HepG2 (cell line): ENCODE results near the gene CARS1. TPM values are rescaled to one million over a fixed set of nuclear protein-coding genes. Genes with fewer than 3 reads are reported as not detected.

Source experiments
- AHR ChIP-seq: IDR thresholded peaks from 2 replicates; pipeline ENCODE4 v1.6.1; 2018; ENCODE audit warnings: missing genetic modification reagents, missing compliant biosample characterization
- ARID2 ChIP-seq: sonication (generic); formaldehyde crosslinking; IDR thresholded peaks from 2 replicates; pipeline ENCODE4 v1.8.1; 2022; ENCODE audit warnings: mild to moderate bottlenecking, missing genetic modification reagents, borderline replicate concordance
- CAMTA2 ChIP-seq: sonication (generic); formaldehyde crosslinking; IDR thresholded peaks from 2 replicates; pipeline ENCODE4 v1.4.0; 2020; ENCODE audit warnings: mild to moderate bottlenecking, missing genetic modification reagents, borderline replicate concordance
- CHD2 ChIP-seq: IDR thresholded peaks from 2 replicates; pipeline ENCODE4 v1.6.1; 2011; ENCODE audit warnings: low read depth, low read length, improper control_type of control experiment
- GATAD1 ChIP-seq: IDR thresholded peaks from 2 replicates; pipeline ENCODE4 v1.6.1; 2016; ENCODE audit warnings: missing genetic modification reagents, missing compliant biosample characterization
- GPN1 ChIP-seq: sonication (generic); formaldehyde crosslinking; IDR thresholded peaks from 2 replicates; pipeline ENCODE4 v1.5.1; 2020; ENCODE audit warnings: missing genetic modification reagents, borderline replicate concordance
- JUNB ChIP-seq: sonication (generic); formaldehyde crosslinking; IDR thresholded peaks from 2 replicates; pipeline ENCODE4 v1.8.0; 2022; ENCODE audit warnings: missing genetic modification reagents, mild to moderate bottlenecking, borderline replicate concordance
- MXI1 ChIP-seq: IDR thresholded peaks from 3 replicates; pipeline ENCODE4 v1.6.1; 2012; ENCODE audit warnings: low read depth, low read length, inconsistent platforms, borderline replicate concordance
- MYNN ChIP-seq: sonication (generic); formaldehyde crosslinking; IDR thresholded peaks from 2 replicates; pipeline ENCODE4 v1.4.0; 2020; ENCODE audit warnings: mild to moderate bottlenecking, low read depth, missing genetic modification reagents
- PHF20 ChIP-seq: sonication (generic); formaldehyde crosslinking; IDR thresholded peaks from 2 replicates; pipeline ENCODE4 v1.5.0; 2020; ENCODE audit warnings: mild to moderate bottlenecking, missing genetic modification reagents
- U2AF1 ChIP-seq: fragments of 200-400 bp; formaldehyde crosslinking; optimal IDR thresholded peaks from 2 replicates; pipeline ENCODE3; 2017; ENCODE audit warnings: mild to moderate bottlenecking, low read depth, low read length
- YEATS2 ChIP-seq: sonication (generic); formaldehyde crosslinking; IDR thresholded peaks from 2 replicates; pipeline ENCODE4 v1.4.0; 2020; ENCODE audit warnings: missing genetic modification reagents, borderline replicate concordance
- ZNF12 ChIP-seq: sonication (generic); formaldehyde crosslinking; IDR thresholded peaks from 2 replicates; pipeline ENCODE4 v1.5.0; 2020; ENCODE audit warnings: missing genetic modification reagents
- ZNF225 ChIP-seq: sonication (generic); formaldehyde crosslinking; IDR thresholded peaks from 2 replicates; pipeline ENCODE4 v1.4.0; 2020; ENCODE audit warnings: mild to moderate bottlenecking, missing genetic modification reagents
- ZNF256 ChIP-seq: sonication (generic); formaldehyde crosslinking; conservative IDR thresholded peaks from 2 replicates; pipeline ENCODE4 v1.4.0; 2020; ENCODE audit warnings: missing genetic modification reagents
- ZNF720 ChIP-seq: sonication (generic); formaldehyde crosslinking; IDR thresholded peaks from 2 replicates; pipeline ENCODE4 v1.4.0; 2020; ENCODE audit warnings: missing genetic modification reagents
- ZNF772 ChIP-seq: sonication (generic); formaldehyde crosslinking; IDR thresholded peaks from 2 replicates; pipeline ENCODE4 v1.5.0; 2020; ENCODE audit warnings: mild to moderate bottlenecking, missing genetic modification reagents
- ZNF891 ChIP-seq: sonication (generic); formaldehyde crosslinking; IDR thresholded peaks from 2 replicates; pipeline ENCODE4 v1.5.0; 2020; ENCODE audit warnings: mild to moderate bottlenecking, missing genetic modification reagents
- polyA plus RNA-seq, 8 experiments: library from polyadenylated mRNA; depleted of rRNA in 3 of 8; stranded (reverse) in 7 of 8; unstranded in 1 of 8; fragments of >200 nt; fragmentation: Illumina TruSeq in 4 of 8; extraction: Trizol in 4 of 8; gene quantifications; 2 replicates each; pipeline versions ENCODE4 v1.2.1 to v1.2.3, GENCODE V29; 2011 to 2016; ENCODE audit warnings: low read depth in 4 of 8, missing spikeins in 1 of 8, mixed read lengths in 1 of 8; ENCODE audit not compliant: insufficient read depth in 1 of 8
- total RNA-seq, 5 experiments: library from RNA; depleted of rRNA; stranded (reverse); fragments of >200 nt; fragmentation: Illumina TruSeq; extraction: Trizol; gene quantifications; 2 replicates each; pipeline ENCODE4 v1.2.3, GENCODE V29; 2016; ENCODE audit warnings: low read depth in 1 of 5
- TF ChIP-seq, protein P1 (sequence below): sonication (generic); formaldehyde crosslinking; IDR thresholded peaks from 2 replicates; pipeline ENCODE4 v1.4.0; 2020; ENCODE audit warnings: missing genetic modification reagents
- TF ChIP-seq, protein P2 (sequence below): sonication (generic); formaldehyde crosslinking; IDR thresholded peaks from 2 replicates; pipeline ENCODE4 v1.5.0; 2020; ENCODE audit warnings: mild to moderate bottlenecking, missing genetic modification reagents, moderate library complexity
- TF ChIP-seq, protein P3 (sequence below), 2 experiments: sonication (generic) in 1 of 2; formaldehyde crosslinking in 1 of 2; IDR thresholded peaks; 2 replicates each; pipeline versions ENCODE4 v1.4.0 to v1.6.1; 2018 to 2020; ENCODE audit warnings: missing genetic modification reagents in 2 of 2, borderline replicate concordance in 1 of 2, low read depth in 1 of 2, mild to moderate bottlenecking in 1 of 2, missing biosample characterization in 1 of 2
- TF ChIP-seq, protein P4 (sequence below): IDR thresholded peaks from 2 replicates; pipeline ENCODE4 v1.6.1; 2016; ENCODE audit warnings: low read depth, borderline replicate concordance

Gene CARS1
- total and polyA plus RNA-seq, 2 of the 13 experiments (the other 11 are each of a cell fraction or from before 2014, with no cell fraction given) = 33.8 to 47.0 TPM

DNA sequence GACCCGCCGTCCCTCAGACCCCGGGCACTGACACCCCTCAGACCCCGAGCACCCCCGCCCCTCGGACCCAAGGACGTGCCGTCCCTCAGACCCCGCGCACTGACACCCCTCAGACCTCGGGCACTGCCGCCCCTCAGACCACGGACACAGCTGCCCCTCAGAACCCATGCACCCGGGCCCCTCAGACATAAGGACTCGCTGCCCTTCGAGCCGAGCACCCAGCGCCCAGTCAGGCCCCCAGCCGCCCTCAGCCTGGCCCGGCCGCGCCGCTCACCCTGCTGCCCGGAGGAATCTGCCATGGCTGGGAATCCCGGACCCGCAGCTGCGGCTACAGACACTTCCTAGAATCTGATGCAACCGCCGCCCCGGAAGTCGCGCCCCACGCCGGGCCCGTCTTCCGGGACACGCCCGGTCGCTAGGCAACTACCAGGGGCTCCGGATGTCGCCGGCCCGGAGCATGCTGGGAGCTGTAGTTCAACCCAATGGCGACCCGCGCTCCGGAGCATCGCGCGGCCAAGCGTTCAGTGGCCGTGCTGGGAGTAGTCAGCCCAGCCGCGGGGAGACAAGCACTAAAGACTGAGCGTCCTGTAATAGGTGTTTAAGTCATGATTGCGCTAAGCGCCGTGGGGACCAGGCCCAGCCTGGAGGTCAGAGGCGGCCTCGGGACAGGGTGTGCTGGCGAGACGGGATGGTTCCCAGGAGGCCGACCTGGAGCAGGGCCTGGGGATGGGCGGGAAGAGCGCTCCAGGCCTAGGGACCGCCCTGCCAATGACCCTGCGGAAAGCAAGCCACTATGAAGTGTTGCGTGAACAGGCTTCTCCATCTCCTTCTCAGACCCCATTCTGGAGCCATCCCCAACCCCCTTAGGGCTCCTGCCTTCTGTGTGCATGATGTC is at the start of gene CARS1 (continued):
- TF ChIP-seq, protein P1, sequence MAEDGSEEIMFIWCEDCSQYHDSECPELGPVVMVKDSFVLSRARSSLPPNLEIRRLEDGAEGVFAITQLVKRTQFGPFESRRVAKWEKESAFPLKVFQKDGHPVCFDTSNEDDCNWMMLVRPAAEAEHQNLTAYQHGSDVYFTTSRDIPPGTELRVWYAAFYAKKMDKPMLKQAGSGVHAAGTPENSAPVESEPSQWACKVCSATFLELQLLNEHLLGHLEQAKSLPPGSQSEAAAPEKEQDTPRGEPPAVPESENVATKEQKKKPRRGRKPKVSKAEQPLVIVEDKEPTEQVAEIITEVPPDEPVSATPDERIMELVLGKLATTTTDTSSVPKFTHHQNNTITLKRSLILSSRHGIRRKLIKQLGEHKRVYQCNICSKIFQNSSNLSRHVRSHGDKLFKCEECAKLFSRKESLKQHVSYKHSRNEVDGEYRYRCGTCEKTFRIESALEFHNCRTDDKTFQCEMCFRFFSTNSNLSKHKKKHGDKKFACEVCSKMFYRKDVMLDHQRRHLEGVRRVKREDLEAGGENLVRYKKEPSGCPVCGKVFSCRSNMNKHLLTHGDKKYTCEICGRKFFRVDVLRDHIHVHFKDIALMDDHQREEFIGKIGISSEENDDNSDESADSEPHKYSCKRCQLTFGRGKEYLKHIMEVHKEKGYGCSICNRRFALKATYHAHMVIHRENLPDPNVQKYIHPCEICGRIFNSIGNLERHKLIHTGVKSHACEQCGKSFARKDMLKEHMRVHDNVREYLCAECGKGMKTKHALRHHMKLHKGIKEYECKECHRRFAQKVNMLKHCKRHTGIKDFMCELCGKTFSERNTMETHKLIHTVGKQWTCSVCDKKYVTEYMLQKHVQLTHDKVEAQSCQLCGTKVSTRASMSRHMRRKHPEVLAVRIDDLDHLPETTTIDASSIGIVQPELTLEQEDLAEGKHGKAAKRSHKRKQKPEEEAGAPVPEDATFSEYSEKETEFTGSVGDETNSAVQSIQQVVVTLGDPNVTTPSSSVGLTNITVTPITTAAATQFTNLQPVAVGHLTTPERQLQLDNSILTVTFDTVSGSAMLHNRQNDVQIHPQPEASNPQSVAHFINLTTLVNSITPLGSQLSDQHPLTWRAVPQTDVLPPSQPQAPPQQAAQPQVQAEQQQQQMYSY (CRISPR knock-in tag) = no peak
- TF ChIP-seq ZNF720 (CRISPR knock-in tag) = no peak
- TF ChIP-seq, protein P2, sequence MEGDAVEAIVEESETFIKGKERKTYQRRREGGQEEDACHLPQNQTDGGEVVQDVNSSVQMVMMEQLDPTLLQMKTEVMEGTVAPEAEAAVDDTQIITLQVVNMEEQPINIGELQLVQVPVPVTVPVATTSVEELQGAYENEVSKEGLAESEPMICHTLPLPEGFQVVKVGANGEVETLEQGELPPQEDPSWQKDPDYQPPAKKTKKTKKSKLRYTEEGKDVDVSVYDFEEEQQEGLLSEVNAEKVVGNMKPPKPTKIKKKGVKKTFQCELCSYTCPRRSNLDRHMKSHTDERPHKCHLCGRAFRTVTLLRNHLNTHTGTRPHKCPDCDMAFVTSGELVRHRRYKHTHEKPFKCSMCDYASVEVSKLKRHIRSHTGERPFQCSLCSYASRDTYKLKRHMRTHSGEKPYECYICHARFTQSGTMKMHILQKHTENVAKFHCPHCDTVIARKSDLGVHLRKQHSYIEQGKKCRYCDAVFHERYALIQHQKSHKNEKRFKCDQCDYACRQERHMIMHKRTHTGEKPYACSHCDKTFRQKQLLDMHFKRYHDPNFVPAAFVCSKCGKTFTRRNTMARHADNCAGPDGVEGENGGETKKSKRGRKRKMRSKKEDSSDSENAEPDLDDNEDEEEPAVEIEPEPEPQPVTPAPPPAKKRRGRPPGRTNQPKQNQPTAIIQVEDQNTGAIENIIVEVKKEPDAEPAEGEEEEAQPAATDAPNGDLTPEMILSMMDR (CRISPR knock-in tag) = no peak; the same call in 1 of the 2 replicates
- TF ChIP-seq ZNF772 (CRISPR knock-in tag) = peak; percentile 85
- no peak for TF ChIP-seq ZNF225 (CRISPR knock-in tag)
- TF ChIP-seq MXI1 = peak; percentile 97; the same call in 2 of the 3 replicates
- peak; percentile 84; the same call in 1 of the 2 replicates for TF ChIP-seq ZNF891 (CRISPR knock-in tag)
- TF ChIP-seq, protein P3, sequence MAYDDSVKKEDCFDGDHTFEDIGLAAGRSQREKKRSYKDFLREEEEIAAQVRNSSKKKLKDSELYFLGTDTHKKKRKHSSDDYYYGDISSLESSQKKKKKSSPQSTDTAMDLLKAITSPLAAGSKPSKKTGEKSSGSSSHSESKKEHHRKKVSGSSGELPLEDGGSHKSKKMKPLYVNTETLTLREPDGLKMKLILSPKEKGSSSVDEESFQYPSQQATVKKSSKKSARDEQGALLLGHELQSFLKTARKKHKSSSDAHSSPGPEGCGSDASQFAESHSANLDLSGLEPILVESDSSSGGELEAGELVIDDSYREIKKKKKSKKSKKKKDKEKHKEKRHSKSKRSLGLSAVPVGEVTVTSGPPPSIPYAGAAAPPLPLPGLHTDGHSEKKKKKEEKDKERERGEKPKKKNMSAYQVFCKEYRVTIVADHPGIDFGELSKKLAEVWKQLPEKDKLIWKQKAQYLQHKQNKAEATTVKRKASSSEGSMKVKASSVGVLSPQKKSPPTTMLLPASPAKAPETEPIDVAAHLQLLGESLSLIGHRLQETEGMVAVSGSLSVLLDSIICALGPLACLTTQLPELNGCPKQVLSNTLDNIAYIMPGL (CRISPR knock-in tag; IDR thresholded peaks at IDR 0.05; ENCODE audit: borderline replicate concordance in 1 of 2, low read depth in 1 of 2) = peak; percentile 53 to 73; a peak in 2 of 4 replicates
- 0 out of 2 replicates have a peak, but pooled peaks have one; percentile 44 for TF ChIP-seq ARID2 (CRISPR knock-in tag)
- TF ChIP-seq, protein P4, sequence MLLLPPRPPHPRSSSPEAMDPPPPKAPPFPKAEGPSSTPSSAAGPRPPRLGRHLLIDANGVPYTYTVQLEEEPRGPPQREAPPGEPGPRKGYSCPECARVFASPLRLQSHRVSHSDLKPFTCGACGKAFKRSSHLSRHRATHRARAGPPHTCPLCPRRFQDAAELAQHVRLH (CRISPR knock-in tag) = no peak; the same call in 1 of the 2 replicates
- no peak for TF ChIP-seq GPN1 (CRISPR knock-in tag)
- no peak for TF ChIP-seq U2AF1
- peak; percentile 71 for TF ChIP-seq YEATS2 (CRISPR knock-in tag)
- TF ChIP-seq ZNF12 (CRISPR knock-in tag) = no peak
- peak; percentile 70; the same call in 1 of the 2 replicates for TF ChIP-seq AHR (CRISPR knock-in tag)
- TF ChIP-seq MYNN (CRISPR knock-in tag) = no peak; the same call in 1 of the 2 replicates
- 0 out of 2 replicates have a peak, but pooled peaks have one; percentile 72 for TF ChIP-seq ZNF256 (CRISPR knock-in tag)
- TF ChIP-seq PHF20 (CRISPR knock-in tag) = peak; percentile 87
- TF ChIP-seq CHD2 = peak; percentile 41; the same call in 1 of the 2 replicates
- no peak for TF ChIP-seq CAMTA2 (CRISPR knock-in tag)
- TF ChIP-seq GATAD1 (CRISPR knock-in tag) = peak; percentile 84
- TF ChIP-seq JUNB (CRISPR knock-in tag) = no peak
